ENCODE results near the gene MED27.
"Not testable (repeated sequence)": the region's sequence is repeated elsewhere in the genome, so short reads cannot be mapped to it uniquely, and the experiment has no call there.

Gene MED27

GRCh38 chr9:132015866-132016265, 63.8 kb downstream of the MED27 start:
- no peak for DNase-seq (ENCODE audit: low read depth in 2 of 2)

DNA sequence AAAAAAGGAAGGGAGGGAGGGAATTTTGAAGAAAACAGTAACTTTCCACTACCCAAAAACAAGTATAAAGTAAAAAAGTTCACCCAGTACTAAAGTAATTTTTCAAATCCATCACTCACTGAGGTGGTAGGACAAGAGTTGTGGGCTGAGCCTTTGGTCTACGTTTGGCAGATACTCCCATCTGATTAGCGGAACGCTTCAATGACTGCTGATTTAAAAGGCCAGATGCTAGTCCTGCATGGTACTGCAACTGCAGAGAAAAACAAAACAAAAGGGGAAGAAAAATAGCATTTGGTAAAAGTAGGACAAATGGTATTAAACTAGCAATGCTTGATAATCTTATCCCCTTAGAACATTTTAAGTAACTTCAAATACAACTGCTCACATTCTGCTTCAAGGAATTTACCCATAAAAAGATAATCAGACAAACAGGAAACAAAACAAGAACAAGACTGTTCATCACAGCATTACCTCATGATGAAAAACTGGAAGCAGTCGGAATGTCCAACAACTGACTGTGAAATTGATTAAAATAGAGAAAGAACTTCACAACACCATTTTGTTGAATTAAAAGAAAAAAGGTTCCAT, 65.4 kb downstream of the MED27 start:
- DNase-seq (ENCODE audit: low read depth in 2 of 2) = no peak

DNA sequence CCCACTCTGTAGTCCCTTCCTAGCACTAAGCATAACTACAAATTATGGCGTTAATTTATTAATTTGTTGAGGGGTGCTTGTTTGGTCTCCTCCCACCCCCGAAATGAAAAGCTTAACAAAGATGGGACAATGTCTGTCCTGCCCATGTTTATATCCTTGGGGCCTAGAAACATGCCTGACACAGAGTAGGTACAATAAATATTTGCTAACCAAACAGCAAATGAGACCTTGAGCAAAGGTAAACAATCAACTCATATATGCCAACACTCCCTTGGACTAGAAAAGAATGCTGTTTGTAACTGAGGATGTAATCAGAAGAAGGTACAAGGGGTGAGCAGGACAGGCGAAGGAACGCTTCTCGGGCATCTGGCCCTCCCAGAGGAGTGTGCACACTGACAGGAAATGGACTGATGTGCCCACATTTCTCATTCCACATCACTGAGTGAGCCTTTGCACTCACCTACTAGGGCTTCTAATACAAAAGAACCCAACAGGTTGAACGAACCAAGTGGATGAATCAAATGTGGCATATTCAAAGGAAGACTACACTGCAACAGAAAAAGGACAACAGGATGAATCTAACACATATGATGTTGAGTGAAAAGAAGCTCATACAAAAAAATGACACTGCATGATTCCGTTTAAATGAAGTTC, 66.8 kb downstream of the MED27 start:
- no peak for DNase-seq (ENCODE audit: low read depth in 2 of 2)

DNA sequence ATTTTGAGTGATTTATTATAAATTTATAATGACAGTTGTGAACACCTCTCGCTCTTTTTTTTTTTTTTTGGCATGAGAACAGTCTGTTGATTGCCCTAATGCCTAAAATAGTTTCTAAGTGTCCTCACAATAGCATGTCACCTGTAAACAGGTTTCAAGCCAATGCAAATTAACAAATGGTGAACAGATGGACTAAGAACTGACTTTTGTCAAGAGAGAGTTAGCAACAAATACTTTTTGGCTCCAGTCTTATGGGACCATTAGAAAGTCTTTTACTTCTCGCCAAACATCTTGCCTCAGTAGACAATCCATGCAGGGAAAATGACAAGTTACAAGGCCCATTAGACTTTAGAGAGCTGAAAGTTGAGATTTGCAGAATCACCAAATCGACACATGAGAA, 67.8 kb downstream of the MED27 start:
- DNase-seq (ENCODE audit: low read depth in 2 of 2) = no peak

DNA sequence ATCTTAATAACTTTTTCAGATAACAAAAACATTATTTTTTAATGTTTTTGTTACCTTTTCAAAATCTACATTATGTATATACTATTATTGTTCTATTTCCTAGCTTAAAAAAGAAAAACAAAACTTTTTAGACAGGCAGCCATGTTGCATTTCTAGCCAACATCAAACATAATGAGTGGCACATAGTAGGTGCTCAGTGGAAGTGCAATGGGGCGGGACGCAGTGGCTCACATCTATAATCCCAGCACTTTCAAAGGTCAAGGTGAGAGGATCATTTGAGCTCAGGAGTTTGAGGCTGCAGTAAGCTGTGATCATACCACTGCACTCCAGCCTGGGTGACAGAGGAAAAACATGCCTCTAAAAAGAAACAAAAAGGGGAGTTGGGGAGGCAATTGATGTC, 68.4 kb downstream of the MED27 start:
- no peak for DNase-seq (ENCODE audit: low read depth in 2 of 2)

DNA sequence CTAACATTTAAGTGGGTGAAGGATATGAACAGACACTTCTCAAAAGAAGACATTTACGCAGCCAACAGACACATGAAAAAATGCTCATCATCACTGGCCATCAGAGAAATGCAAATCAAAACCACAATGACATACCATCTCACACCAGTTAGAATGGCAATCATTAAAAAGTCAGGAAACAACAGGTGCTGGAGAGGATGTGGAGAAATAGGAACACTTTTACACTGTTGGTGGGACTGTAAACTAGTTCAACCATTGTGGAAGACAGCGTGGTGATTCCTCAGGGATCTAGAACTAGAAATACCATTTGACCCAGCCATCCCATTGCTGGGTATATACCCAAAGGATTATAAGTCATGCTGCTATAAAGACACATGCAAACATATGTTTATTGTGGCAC, 69.5 kb downstream of the MED27 start:
- not testable (repeated sequence) for DNase-seq (ENCODE audit: low read depth in 2 of 2)

DNA sequence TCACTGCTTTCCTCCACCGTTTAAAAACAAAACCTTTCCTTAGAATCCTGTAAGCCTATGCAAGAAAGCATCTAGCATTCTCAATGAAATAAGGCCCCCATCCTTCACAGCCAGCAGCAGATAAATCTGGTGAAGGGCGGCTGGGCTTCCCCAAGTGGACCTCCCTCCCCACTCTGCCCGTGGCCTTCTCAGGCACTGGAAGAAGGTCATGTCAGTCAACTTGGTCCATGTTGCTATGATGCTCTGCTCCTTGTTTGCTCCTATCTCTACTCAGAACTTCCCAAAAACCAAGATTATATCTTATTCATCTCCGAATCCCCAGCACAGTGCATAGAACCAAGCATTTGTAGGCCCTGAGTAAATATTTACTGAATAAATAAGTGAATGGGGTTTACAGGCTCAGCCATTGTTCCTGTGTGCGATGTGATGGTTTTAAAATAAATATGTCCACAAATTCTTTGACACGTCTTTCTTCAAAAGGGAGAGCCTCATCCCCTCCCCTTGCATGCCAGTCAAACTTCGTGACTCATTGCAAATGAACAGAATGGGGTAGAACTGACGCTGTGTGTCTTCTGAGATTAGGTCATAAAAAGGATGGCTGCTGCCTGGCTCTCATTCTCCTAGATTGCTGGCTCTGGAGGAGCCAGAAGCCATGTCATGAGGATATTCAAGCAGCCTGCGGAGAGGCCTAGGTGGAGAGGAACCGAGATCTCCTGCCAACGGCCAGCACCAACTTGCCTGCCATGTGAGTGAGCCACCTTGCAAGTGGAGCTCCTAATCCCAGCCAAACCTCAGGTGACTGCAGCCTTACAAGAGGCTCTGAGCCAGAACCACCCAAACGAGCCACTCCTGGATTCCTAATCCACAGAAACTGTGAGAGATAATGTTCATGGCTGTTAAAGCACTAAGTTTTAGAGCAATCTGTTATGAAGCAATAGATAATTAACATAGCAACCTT, 70.5 kb downstream of the MED27 start:
- DNase-seq (ENCODE audit: low read depth in 2 of 2) = no peak

GRCh38 chr9:132008184-132008803, 71.4 kb downstream of the MED27 start:
- no peak for DNase-seq (ENCODE audit: low read depth in 2 of 2)

DNA sequence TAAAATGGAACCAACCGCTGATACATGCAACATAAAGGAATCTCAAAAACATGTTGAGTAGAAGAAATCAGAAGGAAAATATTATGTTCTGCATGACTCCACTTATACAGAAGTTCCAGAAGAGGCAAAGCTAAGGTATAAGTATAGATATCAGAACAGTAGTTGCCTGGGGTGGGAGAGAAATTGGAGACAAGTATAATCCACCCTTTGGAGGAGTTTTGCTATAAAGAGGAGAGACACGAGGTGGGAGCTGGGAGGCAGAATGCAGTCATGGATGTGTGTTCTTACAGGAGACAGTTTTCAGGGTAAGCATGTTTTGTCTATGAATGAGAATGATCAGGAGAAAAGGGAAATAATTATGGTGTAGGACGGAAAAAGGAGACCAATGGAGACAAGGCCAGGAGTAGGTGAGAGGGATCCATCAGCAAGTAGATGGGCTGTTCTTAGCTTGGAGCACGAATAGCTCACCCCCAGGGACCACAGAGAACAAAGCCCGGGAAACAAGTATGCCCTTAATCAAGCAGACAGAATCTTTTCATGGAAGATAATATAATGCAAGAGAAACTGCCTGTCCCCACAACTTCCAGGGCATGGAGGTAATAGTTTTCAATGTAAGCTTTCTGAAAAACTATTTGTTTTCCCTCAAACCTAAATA, 72.2 kb downstream of the MED27 start:
- no peak for DNase-seq (ENCODE audit: low read depth in 2 of 2)

- DNase-seq (ENCODE audit: low read depth in 2 of 2) = no peak
These were observed 72.8 kb downstream of the MED27 start for GRCh38 chr9:132006677-132007370.

GRCh38 chr9:132005899-132006298, 73.8 kb downstream of the MED27 start:
- DNase-seq (ENCODE audit: low read depth in 2 of 2) = no peak

- no peak for DNase-seq (ENCODE audit: low read depth in 2 of 2)
These were observed 75.3 kb downstream of the MED27 start for GRCh38 chr9:132004323-132004722.

DNA sequence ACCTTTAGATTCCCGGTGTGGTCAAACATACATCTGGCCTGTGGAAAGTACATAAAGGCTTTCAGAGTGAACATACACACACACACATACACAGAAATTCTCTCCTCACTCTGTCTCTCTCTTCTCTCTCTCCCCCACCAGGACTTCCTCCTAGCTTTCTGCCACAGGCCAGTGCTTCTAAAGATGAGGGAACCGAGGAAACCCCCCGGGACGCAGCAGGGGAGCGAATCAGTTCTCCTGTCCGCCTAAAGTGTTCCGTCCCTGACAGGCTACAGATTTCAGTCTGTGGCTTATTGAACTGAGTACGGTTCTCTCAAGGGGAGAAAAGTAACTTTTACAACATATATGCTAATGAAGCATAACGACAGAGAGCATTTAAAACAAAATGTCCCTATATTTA, 75.8 kb downstream of the MED27 start:
- no peak for DNase-seq (ENCODE audit: low read depth in 2 of 2)

DNA sequence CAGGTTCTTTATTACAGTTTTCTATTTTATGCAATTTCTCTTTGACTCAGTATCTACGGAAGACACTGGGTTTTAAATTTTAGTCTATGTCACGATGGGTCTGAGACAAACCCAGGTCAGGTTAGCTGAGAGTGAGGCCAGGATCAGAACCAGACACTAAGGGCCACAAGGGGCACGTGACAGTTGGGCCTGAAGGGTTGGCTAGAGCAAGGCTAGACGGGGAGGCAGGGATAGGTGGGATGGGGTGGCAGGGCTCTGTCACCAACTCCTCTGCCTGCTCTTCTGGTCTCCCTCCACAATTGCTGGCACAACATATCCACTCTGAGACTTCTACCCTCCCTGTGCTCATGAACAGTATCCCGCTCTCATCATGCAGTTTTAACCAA, 76.4 kb downstream of the MED27 start:
- no peak for DNase-seq (ENCODE audit: low read depth in 2 of 2)

- no peak for DNase-seq (ENCODE audit: low read depth in 2 of 2)
These were observed 76.9 kb downstream of the MED27 start for GRCh38 chr9:132002643-132003318.

DNA sequence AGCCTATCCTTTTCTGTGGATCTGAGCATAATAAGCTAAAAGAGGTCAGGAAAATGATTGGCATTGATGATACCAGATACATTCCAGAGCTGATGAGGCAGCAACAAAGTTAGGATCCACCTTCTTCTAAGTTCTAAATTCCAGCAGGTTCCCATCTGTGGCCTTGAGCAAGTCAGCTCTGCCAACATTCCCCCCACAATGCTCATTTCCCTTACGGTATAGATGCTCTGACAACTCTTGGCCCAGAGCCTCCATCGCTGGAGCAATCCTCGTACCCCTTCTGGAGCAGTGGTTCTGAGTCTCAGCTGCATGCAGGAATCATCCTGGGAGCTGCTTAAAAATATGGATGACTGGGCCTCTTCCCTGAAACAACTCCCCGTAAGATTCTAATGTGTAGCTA, 78.1 kb downstream of the MED27 start:
- DNase-seq (ENCODE audit: low read depth in 2 of 2) = no peak

GRCh38 chr9:132000659-132001058, 79.0 kb downstream of the MED27 start:
- no peak for DNase-seq (ENCODE audit: low read depth in 2 of 2)

DNA sequence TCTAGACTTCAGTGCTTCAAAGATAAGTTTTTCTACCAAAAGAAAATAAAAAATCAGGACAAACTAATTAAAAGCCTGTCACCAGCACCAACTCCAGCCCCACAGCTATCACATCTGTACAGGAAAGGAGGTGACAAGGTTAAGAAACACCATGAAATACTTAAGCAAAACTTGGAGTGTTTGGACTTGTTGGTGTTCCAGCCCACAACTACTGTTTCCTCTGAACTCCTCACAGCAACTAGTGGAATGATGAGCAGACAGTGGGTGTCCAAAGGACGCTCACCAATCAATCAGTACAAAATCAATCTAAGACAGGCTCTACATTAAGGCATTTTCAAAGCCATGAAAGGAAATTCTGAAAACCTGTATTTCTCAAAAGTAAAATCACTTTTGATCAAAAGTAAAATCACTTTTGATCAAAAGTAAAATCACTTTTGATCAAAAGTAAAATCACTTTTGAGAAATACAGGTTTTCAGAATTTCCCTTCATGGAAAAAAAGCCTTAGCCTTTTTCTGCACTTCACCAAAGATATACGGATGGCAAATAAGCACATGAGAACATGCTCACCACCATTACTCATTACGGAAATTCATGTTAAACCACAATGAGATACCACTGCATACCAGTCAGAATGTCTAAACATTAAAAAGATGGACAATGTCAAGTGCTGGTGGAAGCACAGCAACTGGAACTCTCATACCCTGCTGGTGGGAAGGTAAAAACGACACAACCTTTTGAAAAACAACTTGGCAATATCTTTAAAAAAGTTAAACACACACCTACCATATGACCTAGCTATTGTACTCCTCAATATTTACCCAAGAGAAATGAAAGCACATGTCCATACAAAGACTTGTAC, 79.7 kb downstream of the MED27 start:
- DNase-seq (ENCODE audit: low read depth in 2 of 2) = no peak

DNA sequence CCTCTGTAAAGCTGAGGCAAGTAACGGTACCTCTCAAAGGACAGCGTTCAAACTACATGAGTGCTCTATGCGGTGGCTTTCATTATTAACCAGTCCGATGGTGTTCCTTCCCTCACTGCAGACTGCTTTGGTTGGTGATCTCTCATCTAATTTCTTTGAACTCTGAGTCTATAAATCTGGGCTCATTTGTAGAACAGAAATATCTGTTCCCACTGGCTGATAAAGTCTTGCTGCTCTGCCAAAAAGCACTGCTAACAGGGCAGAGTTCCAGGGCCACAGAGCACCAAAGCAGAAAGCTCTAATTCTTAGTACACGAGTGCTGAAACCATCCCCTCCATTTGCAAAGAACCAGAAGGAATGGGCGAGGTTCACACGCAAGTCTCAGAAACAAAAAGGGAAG, 81.9 kb downstream of the MED27 start:
- no peak for DNase-seq (ENCODE audit: low read depth in 2 of 2)

DNA sequence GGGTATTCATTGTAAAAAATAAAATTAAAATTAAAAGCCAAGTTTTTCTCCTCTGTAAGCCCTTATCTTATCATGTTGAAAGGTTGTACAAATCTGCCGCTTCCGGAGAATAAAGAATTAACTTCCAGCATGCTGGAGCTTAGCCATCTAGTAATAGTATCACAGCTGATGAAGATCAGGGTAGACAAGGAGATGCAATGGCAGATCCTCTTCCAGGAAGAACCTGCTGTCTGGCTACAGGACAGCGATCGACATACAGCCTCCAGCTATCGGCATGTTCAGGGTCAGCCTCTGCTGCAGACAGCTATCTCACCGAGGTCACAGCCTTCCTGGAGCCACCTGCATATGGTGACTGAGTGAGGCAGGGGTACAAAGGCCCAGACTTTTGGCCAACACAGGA, 82.6 kb downstream of the MED27 start:
- DNase-seq (ENCODE audit: low read depth in 2 of 2) = no peak

Measured in activated CD8-positive, alpha-beta memory T cell treated with anti-CD3 and anti-CD28 coated beads for 4 hours (primary cell).